KMS-11 (cell line): ENCODE measurements around the gene TMEM69.

ENCODE experiments used
- H2AFZ ChIP-seq: fragments of 200-600 bp; sonication (generic); 2 replicates; pipeline ENCODE4 v1.6.1; 2016; ENCODE audit warnings: antibody characterized with exemption, mixed run types, low read depth
- H3K27ac ChIP-seq: fragments of 200-600 bp; sonication (generic); 2 replicates; pipeline ENCODE4 v1.6.1; 2016; ENCODE audit warnings: mild to moderate bottlenecking, mixed run types
- H3K27me3 ChIP-seq: fragments of 200-600 bp; sonication (generic); 2 replicates; pipeline ENCODE4 v1.6.1; 2017; ENCODE audit warnings: mild to moderate bottlenecking, low read depth, mixed run types, moderate library complexity; ENCODE audit not compliant: insufficient read depth
- H3K36me3 ChIP-seq: fragments of 200-600 bp; sonication (generic); 2 replicates; pipeline ENCODE4 v1.6.1; 2017; ENCODE audit warnings: mild to moderate bottlenecking, mixed run types; ENCODE audit not compliant: insufficient read depth
- H3K4me1 ChIP-seq: fragments of 200-600 bp; sonication (generic); 2 replicates; pipeline ENCODE4 v1.6.1; 2016; ENCODE audit warnings: mild to moderate bottlenecking, low read depth, mixed run types; ENCODE audit not compliant: poor library complexity, severe bottlenecking
- H3K4me2 ChIP-seq: fragments of 200-600 bp; sonication (generic); 2 replicates; pipeline ENCODE4 v1.7.0; 2016; ENCODE audit warnings: mild to moderate bottlenecking, mixed run types
- H3K4me3 ChIP-seq: fragments of 200-600 bp; sonication (generic); IDR thresholded peaks from 2 replicates; pipeline ENCODE4 v1.6.1; 2017; ENCODE audit warnings: low read depth, low read length, mixed read lengths; ENCODE audit not compliant: insufficient read depth
- H3K79me2 ChIP-seq: fragments of 200-600 bp; sonication (generic); 2 replicates; pipeline ENCODE4 v1.6.1; 2016; ENCODE audit warnings: low read depth, mixed run types; ENCODE audit not compliant: insufficient read depth
- H3K9ac ChIP-seq: fragments of 200-600 bp; sonication (generic); 2 replicates; pipeline ENCODE4 v1.6.1; 2016; ENCODE audit warnings: mild to moderate bottlenecking, mixed run types
- H4K20me1 ChIP-seq: fragments of 200-600 bp; sonication (generic); 2 replicates; pipeline ENCODE4 v1.6.1; 2016; ENCODE audit warnings: mild to moderate bottlenecking, mixed run types; ENCODE audit not compliant: insufficient read depth
- CTCF ChIP-seq: fragments of 200-600 bp; sonication (generic); conservative IDR thresholded peaks from 2 replicates; pipeline ENCODE4 v1.6.1; 2017; ENCODE audit warnings: low read depth, mild to moderate bottlenecking, antibody characterized with exemption, low read length, moderate library complexity, mixed read lengths

The TMEM69 gene

GRCh38 chr1:45658171-45658570, 29.8 kb upstream of the TMEM69 start:
- no peak overlapping the region for H3K4me3 ChIP-seq
- no peaks in the 10 kb centered on the region for H4K20me1 ChIP-seq
- H3K36me3 ChIP-seq, result peaks cover 8% of the 10 kb centered on the region; the same call in 1 of the 2 replicates
- no peak overlapping the region for H3K9ac ChIP-seq
- no peaks in the 10 kb centered on the region for H3K4me1 ChIP-seq
- H3K4me2 ChIP-seq, result no peak overlapping the region
- no peak for TF ChIP-seq CTCF
- no peak overlapping the region for H3K27ac ChIP-seq
- H3K79me2 ChIP-seq, result peaks cover 21% of the 10 kb centered on the region; the same call in 1 of the 2 replicates
- H3K27me3 ChIP-seq, result no peaks in the 10 kb centered on the region
- no peak overlapping the region for H2AFZ ChIP-seq

- H3K4me2 ChIP-seq, result no peak overlapping the region
- no peak overlapping the region for H2AFZ ChIP-seq
- no peaks in the 10 kb centered on the region for H3K27me3 ChIP-seq
- H4K20me1 ChIP-seq, result no peaks in the 10 kb centered on the region
- H3K79me2 ChIP-seq, result peaks cover 32% of the 10 kb centered on the region; the same call in 1 of the 2 replicates
- H3K36me3 ChIP-seq, result peaks cover 8% of the 10 kb centered on the region; the same call in 1 of the 2 replicates
- TF ChIP-seq CTCF, result no peak
- H3K9ac ChIP-seq, result no peak overlapping the region
- no peak overlapping the region for H3K27ac ChIP-seq
- H3K4me1 ChIP-seq, result no peaks in the 10 kb centered on the region
- no peak overlapping the region for H3K4me3 ChIP-seq
Measured at GRCh38 chr1:45659222-45659621, 28.8 kb upstream of the TMEM69 start.

GRCh38 chr1:45660336-45660735, 27.6 kb upstream of the TMEM69 start:
- peaks cover 8% of the 10 kb centered on the region; the same call in 1 of the 2 replicates for H3K36me3 ChIP-seq
- no peaks in the 10 kb centered on the region for H3K4me1 ChIP-seq
- no peak overlapping the region for H3K27ac ChIP-seq
- no peak overlapping the region for H3K9ac ChIP-seq
- H3K79me2 ChIP-seq, result peaks cover 40% of the 10 kb centered on the region; the same call in 1 of the 2 replicates
- H3K27me3 ChIP-seq, result no peaks in the 10 kb centered on the region
- no peak overlapping the region for H2AFZ ChIP-seq
- H3K4me3 ChIP-seq, result no peak overlapping the region
- TF ChIP-seq CTCF, result no peak
- H4K20me1 ChIP-seq, result no peaks in the 10 kb centered on the region
- no peak overlapping the region for H3K4me2 ChIP-seq

- Histone ChIP-seq H3K9ac (no peak overlapping the region), H3K27me3 (no peaks in the 10 kb centered on the region), H3K4me2 (no peak overlapping the region), H3K4me3 (no peak overlapping the region), H2AFZ (no peak overlapping the region), H3K27ac (no peak overlapping the region), H3K36me3 (no peaks in the 10 kb centered on the region; the same call in 1 of the 2 replicates), H3K79me2 (peaks cover 94% of the 10 kb centered on the region; the same call in 1 of the 2 replicates), H4K20me1 (peaks cover 3% of the 10 kb centered on the region; the same call in 1 of the 2 replicates), H3K4me1 (no peaks in the 10 kb centered on the region)
- TF ChIP-seq CTCF, result no peak
Measured at GRCh38 chr1:45666836-45667235, 21.1 kb upstream of the TMEM69 start.
